Brain microvascular endothelial cell (primary cell): ENCODE data around the gene ARIH2.
A peak's percentile ranks its signal among the peaks of the same experiment; 100 is the strongest.

ENCODE experiments used
- DNase-seq: peaks from one replicate; pipeline ENCODE4 v3.0.0-alpha.2; 2020
- H3K27ac ChIP-seq: fragments of 250-450 bp; sonication (Bioruptor Pico); 2 replicates; pipeline ENCODE4 v1.5.1; 2020; ENCODE audit warnings: mild to moderate bottlenecking, moderate library complexity
- H3K27me3 ChIP-seq: fragments of 250-450 bp; sonication (Bioruptor Pico); replicated peaks from 2 replicates; pipeline ENCODE4 v1.5.1; 2020; ENCODE audit warnings: mild to moderate bottlenecking
- H3K36me3 ChIP-seq: fragments of 250-450 bp; sonication (Bioruptor Pico); replicated peaks from 2 replicates; pipeline ENCODE4 v1.5.1; 2020; ENCODE audit warnings: mild to moderate bottlenecking
- H3K4me3 ChIP-seq: 2 replicates; pipeline ENCODE4 v1.5.1; 2011; ENCODE audit warnings: low read depth, mild to moderate bottlenecking, control low read depth, low read length, moderate library complexity
- CTCF ChIP-seq: IDR thresholded peaks from 2 replicates; pipeline ENCODE4 v1.5.1; 2011; ENCODE audit warnings: low read depth, mild to moderate bottlenecking, moderate library complexity, low read length, control low read depth, inconsistent platforms; ENCODE audit errors: missing control alignments
- in situ Hi-C: cut with HindIII; loops from 2 replicates; pipeline ENCODE4 v1.10.0; 2017; ENCODE audit warnings: low sequenced_read_pairs, low pct_ligation_motif_present

The ARIH2 gene

GRCh38 chr3:48997102-48997635 is 78.5 kb downstream of the ARIH2 start:
- DNase-seq: no peak

GRCh38 chr3:48997714-48998637 is 79.3 kb downstream of the ARIH2 start:
- no peak for DNase-seq
- Histone ChIP-seq H3K4me3 (no peak overlapping the region), H3K27me3 (no peaks in the 10 kb centered on the region), H3K27ac (no peak overlapping the region), H3K36me3 (peaks cover 2% of the 10 kb centered on the region)
- in situ Hi-C loops: no loop called here
- TF ChIP-seq CTCF: no peak

More at GRCh38 chr3:48997102-48997635, 78.5 kb downstream of the ARIH2 start:
- Histone ChIP-seq H3K4me3 (no peak overlapping the region), H3K27ac (no peak overlapping the region), H3K27me3 (no peaks in the 10 kb centered on the region), H3K36me3 (peaks cover 2% of the 10 kb centered on the region)
- peak; percentile 14 for TF ChIP-seq CTCF
- in situ Hi-C loops: no loop called here

- no peaks in the 10 kb centered on the region for H3K27me3 ChIP-seq
- peaks cover 2% of the 10 kb centered on the region for H3K36me3 ChIP-seq
- no peak overlapping the region for H3K4me3 ChIP-seq
- DNase-seq: no peak
- in situ Hi-C loops: no loop called here
- H3K27ac ChIP-seq: no peak overlapping the region
- TF ChIP-seq CTCF: no peak
Measured at GRCh38 chr3:48999085-48999858, 80.6 kb downstream of the ARIH2 start.

- no peak for DNase-seq
- TF ChIP-seq CTCF: no peak
- Histone ChIP-seq H3K4me3 (no peak overlapping the region), H3K27me3 (no peaks in the 10 kb centered on the region), H3K36me3 (peaks cover 2% of the 10 kb centered on the region), H3K27ac (no peak overlapping the region)
- in situ Hi-C loops: no loop called here
Measured at GRCh38 chr3:49001155-49001554, 82.5 kb downstream of the ARIH2 start.

- in situ Hi-C loops: no loop called here
- DNase-seq: no peak
- H3K4me3 ChIP-seq: no peak overlapping the region
- no peaks in the 10 kb centered on the region for H3K36me3 ChIP-seq
- H3K27me3 ChIP-seq: no peaks in the 10 kb centered on the region
- no peak overlapping the region for H3K27ac ChIP-seq
- TF ChIP-seq CTCF: no peak
Measured at GRCh38 chr3:49004352-49005302, 86.0 kb downstream of the ARIH2 start.
